Astrocyte (in vitro differentiated cells and primary cell): Measurements from ENCODE around the gene ASAP2. TPM values are rescaled to one million over a fixed set of nuclear protein-coding genes. Genes with fewer than 3 reads are reported as not detected.

Experiments used
- DNase-seq: peaks from one replicate; pipeline ENCODE4 v3.0.0-alpha.2; 2010; ENCODE audit warnings: low read depth
- FAIRE-seq: peaks from 2 replicates; lab custom pipeline; 2011; peaks lifted over from hg19 to GRCh38; lab: Jason Lieb, UNC
- H2AFZ ChIP-seq: 2 replicates; pipeline ENCODE4 v1.6.0; 2012; ENCODE audit warnings: low read depth, low read length, inconsistent platforms
- H3K27ac ChIP-seq: 2 replicates; pipeline ENCODE4 v1.5.1; 2011; ENCODE audit warnings: low read depth, low read length, inconsistent platforms
- H3K27me3 ChIP-seq: 2 replicates; pipeline ENCODE4 v1.6.0; 2011; ENCODE audit warnings: low read length, inconsistent platforms; ENCODE audit not compliant: insufficient read depth
- H3K36me3 ChIP-seq: 2 replicates; pipeline ENCODE4 v1.5.1; 2011; ENCODE audit warnings: low read length, inconsistent platforms; ENCODE audit not compliant: insufficient read depth
- H3K4me1 ChIP-seq: 2 replicates; pipeline ENCODE4 v1.5.1; 2011; ENCODE audit warnings: low read length, inconsistent platforms; ENCODE audit not compliant: insufficient read depth
- H3K4me2 ChIP-seq: 2 replicates; pipeline ENCODE4 v1.6.0; 2012; ENCODE audit warnings: low read length, inconsistent platforms
- H3K4me3 ChIP-seq: 2 replicates; pipeline ENCODE4 v1.5.1; 2011; ENCODE audit warnings: low read depth, mild to moderate bottlenecking, low read length, inconsistent platforms; ENCODE audit not compliant: insufficient read depth
- H3K79me2 ChIP-seq: 2 replicates; pipeline ENCODE4 v1.6.0; 2012; ENCODE audit warnings: mild to moderate bottlenecking, low read length, inconsistent platforms; ENCODE audit not compliant: insufficient read depth
- H3K9ac ChIP-seq: 2 replicates; pipeline ENCODE4 v1.6.0; 2012; ENCODE audit warnings: mild to moderate bottlenecking, low read length, inconsistent platforms
- H3K9me3 ChIP-seq: 2 replicates; pipeline ENCODE4 v1.5.1; 2012; ENCODE audit warnings: low read depth, mild to moderate bottlenecking, low read length, inconsistent platforms; ENCODE audit not compliant: insufficient read depth
- H4K20me1 ChIP-seq: 2 replicates; pipeline ENCODE4 v1.6.0; 2012; ENCODE audit warnings: low read length, inconsistent platforms; ENCODE audit not compliant: insufficient read depth
- H3K27ac Mint-ChIP-seq: one replicate; pipeline ENCODE4 v1.8.0; 2021; ENCODE audit warnings: mild to moderate bottlenecking, mixed read lengths; ENCODE audit not compliant: unreplicated experiment
- H3K27me3 Mint-ChIP-seq: one replicate; pipeline ENCODE4 v1.8.0; 2021; ENCODE audit warnings: low read depth, mixed read lengths; ENCODE audit not compliant: unreplicated experiment
- H3K36me3 Mint-ChIP-seq: one replicate; pipeline ENCODE4 v1.8.0; 2021; ENCODE audit warnings: low read depth, mixed read lengths; ENCODE audit not compliant: unreplicated experiment
- H3K4me1 Mint-ChIP-seq: one replicate; pipeline ENCODE4 v1.8.0; 2021; ENCODE audit warnings: low read depth, mixed read lengths; ENCODE audit not compliant: unreplicated experiment
- H3K4me3 Mint-ChIP-seq: one replicate; pipeline ENCODE4 v1.8.0; 2021; ENCODE audit warnings: mild to moderate bottlenecking, moderate library complexity, mixed read lengths; ENCODE audit not compliant: unreplicated experiment
- H3K9me3 Mint-ChIP-seq: one replicate; pipeline ENCODE4 v1.8.0; 2021; ENCODE audit warnings: mild to moderate bottlenecking, mixed read lengths; ENCODE audit not compliant: unreplicated experiment
- CTCF ChIP-seq: IDR thresholded peaks from 2 replicates; pipeline ENCODE4 v1.5.1; 2011; ENCODE audit warnings: low read depth, mild to moderate bottlenecking, inconsistent platforms, low read length, moderate library complexity; ENCODE audit not compliant: insufficient read depth
- EZH2 ChIP-seq: IDR thresholded peaks from 2 replicates; pipeline ENCODE4 v1.6.1; 2012; ENCODE audit warnings: mild to moderate bottlenecking, low read length, inconsistent platforms; ENCODE audit not compliant: insufficient read depth
- total RNA-seq: library from RNA; stranded (reverse); gene quantifications from 2 replicates; pipeline ENCODE4 v1.2.1, GENCODE V29; 2021

ASAP2 gene
- total RNA-seq, 1 donor from 2014 or later: 62.6 TPM

GRCh38 chr2:9325428-9325827, 118.8 kb downstream of the ASAP2 start:
- Histone ChIP-seq H2AFZ (no peak overlapping the region), H3K4me1 (peaks cover 7% of the 10 kb centered on the region), H4K20me1 (peaks cover 18% of the 10 kb centered on the region), H3K27ac (no peak overlapping the region), H3K9me3 (no peaks in the 10 kb centered on the region), H3K4me3 (no peak overlapping the region), H3K27me3 (no peaks in the 10 kb centered on the region), H3K9ac (no peak overlapping the region), H3K79me2 (no peaks in the 10 kb centered on the region), H3K4me2 (no peak overlapping the region), H3K36me3 (peaks cover 23% of the 10 kb centered on the region)
- H3K27me3 Mint-ChIP-seq: no peaks in the 10 kb centered on the region
- TF ChIP-seq EZH2: no peak
- no peak for FAIRE-seq
- peaks cover 39% of the 10 kb centered on the region for H3K4me1 Mint-ChIP-seq
- peaks cover 36% of the 10 kb centered on the region for H3K36me3 Mint-ChIP-seq
- no peak for DNase-seq
- no peaks in the 10 kb centered on the region for H3K9me3 Mint-ChIP-seq
- H3K27ac Mint-ChIP-seq: no peak overlapping the region
- no peak overlapping the region for H3K4me3 Mint-ChIP-seq

GRCh38 chr2:9326975-9327374, 120.4 kb downstream of the ASAP2 start:
- Mint-ChIP-seq H3K4me1 (peaks cover 44% of the 10 kb centered on the region), H3K27ac (peak overlapping the region; percentile 49), H3K4me3 (no peak overlapping the region), H3K27me3 (no peaks in the 10 kb centered on the region), H3K9me3 (no peaks in the 10 kb centered on the region), H3K36me3 (peaks cover 31% of the 10 kb centered on the region)
- Histone ChIP-seq H3K4me2 (peak overlapping the region; percentile 10), H3K79me2 (no peaks in the 10 kb centered on the region), H3K4me3 (no peak overlapping the region), H3K27me3 (no peaks in the 10 kb centered on the region), H2AFZ (no peak overlapping the region), H3K4me1 (peaks cover 14% of the 10 kb centered on the region), H3K9me3 (no peaks in the 10 kb centered on the region), H3K9ac (no peak overlapping the region), H4K20me1 (peaks cover 14% of the 10 kb centered on the region), H3K36me3 (peaks cover 23% of the 10 kb centered on the region), H3K27ac (peak overlapping the region; percentile 10)
- TF ChIP-seq CTCF (no peak), EZH2 (no peak)
- FAIRE-seq (no peak), DNase-seq (no peak)

- Histone ChIP-seq H3K4me3 (no peak overlapping the region), H3K9ac (no peak overlapping the region), H3K79me2 (no peaks in the 10 kb centered on the region), H3K4me2 (no peak overlapping the region), H3K9me3 (no peaks in the 10 kb centered on the region), H3K27ac (no peak overlapping the region), H3K4me1 (peaks cover 19% of the 10 kb centered on the region), H2AFZ (no peak overlapping the region), H3K27me3 (no peaks in the 10 kb centered on the region), H3K36me3 (peaks cover 19% of the 10 kb centered on the region), H4K20me1 (peaks cover 5% of the 10 kb centered on the region)
- no peak for FAIRE-seq
- Mint-ChIP-seq H3K4me3 (no peak overlapping the region), H3K36me3 (peaks cover 28% of the 10 kb centered on the region), H3K27me3 (no peaks in the 10 kb centered on the region), H3K4me1 (peaks cover 53% of the 10 kb centered on the region), H3K9me3 (no peaks in the 10 kb centered on the region), H3K27ac (no peak overlapping the region)
- DNase-seq: no peak
- TF ChIP-seq EZH2: no peak
Observed at GRCh38 chr2:9327873-9328352, 121.3 kb downstream of the ASAP2 start.
